GM10266 (cell line): ENCODE results near the gene SPTAN1.

ENCODE experiments used
- DNase-seq: peaks from one replicate; pipeline ENCODE4 v3.0.0; 2012; ENCODE audit errors: extremely low spot score
- TF ChIP-seq, protein P1 (sequence below): IDR thresholded peaks from 2 replicates; pipeline ENCODE4 v1.5.1; 2012; ENCODE audit warnings: mild to moderate bottlenecking, low read depth; ENCODE audit not compliant: control insufficient read depth, insufficient read depth; ENCODE audit errors: missing control alignments

Gene SPTAN1

GRCh38 chr9:128587453-128587852, 35.1 kb downstream of the SPTAN1 start:
- DNase-seq: peak; percentile 18
- TF ChIP-seq, protein P1, sequence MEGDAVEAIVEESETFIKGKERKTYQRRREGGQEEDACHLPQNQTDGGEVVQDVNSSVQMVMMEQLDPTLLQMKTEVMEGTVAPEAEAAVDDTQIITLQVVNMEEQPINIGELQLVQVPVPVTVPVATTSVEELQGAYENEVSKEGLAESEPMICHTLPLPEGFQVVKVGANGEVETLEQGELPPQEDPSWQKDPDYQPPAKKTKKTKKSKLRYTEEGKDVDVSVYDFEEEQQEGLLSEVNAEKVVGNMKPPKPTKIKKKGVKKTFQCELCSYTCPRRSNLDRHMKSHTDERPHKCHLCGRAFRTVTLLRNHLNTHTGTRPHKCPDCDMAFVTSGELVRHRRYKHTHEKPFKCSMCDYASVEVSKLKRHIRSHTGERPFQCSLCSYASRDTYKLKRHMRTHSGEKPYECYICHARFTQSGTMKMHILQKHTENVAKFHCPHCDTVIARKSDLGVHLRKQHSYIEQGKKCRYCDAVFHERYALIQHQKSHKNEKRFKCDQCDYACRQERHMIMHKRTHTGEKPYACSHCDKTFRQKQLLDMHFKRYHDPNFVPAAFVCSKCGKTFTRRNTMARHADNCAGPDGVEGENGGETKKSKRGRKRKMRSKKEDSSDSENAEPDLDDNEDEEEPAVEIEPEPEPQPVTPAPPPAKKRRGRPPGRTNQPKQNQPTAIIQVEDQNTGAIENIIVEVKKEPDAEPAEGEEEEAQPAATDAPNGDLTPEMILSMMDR: no peak

- TF ChIP-seq, protein P1: no peak
- no peak for DNase-seq
Observed at GRCh38 chr9:128588581-128589233, 36.3 kb downstream of the SPTAN1 start.

DNA sequence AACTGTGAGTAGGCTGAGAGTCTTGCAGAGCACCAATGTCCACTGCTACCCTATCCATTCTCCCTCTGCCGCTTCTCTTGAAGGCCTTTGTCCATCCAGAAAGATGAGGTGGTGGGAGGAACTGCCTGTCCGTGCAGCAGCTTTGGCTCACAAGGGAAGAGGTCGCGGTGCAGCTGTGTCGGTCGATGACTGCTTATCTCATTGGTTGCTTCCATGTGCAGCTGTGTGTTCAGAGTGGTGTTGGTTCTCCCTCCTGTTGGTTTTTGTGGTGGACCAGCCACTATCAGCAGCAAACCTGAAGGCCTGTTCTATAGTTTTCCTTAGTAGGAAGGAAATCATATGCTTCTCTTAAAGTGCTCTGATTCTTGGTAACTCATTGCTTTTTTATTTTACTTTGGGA, 40.7 kb downstream of the SPTAN1 start:
- DNase-seq: no peak
- TF ChIP-seq, protein P1: no peak

- TF ChIP-seq, protein P1: no peak
- DNase-seq: no peak
Observed at GRCh38 chr9:128593856-128594255, 41.5 kb downstream of the SPTAN1 start.

DNA sequence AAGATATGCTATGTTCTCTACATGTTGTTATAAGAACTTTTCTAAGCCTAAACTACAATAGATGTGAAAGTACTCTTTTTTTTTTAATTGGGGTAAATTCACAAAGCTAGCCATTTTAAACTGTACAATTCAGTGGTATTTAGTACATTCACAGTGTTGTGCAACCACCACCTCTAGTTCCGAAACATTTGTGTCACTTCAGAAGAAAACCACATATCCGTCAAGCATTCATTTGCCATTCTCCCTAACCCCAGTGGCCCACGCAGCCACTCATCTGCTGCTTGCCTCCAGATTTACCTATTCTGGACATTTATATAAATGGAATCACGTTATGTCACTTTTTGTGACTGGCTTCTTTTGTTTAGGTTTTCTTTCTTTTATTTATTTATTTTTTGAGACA, 43.1 kb downstream of the SPTAN1 start:
- DNase-seq: no peak
- TF ChIP-seq, protein P1: no peak

GRCh38 chr9:128600099-128600498, 47.7 kb downstream of the SPTAN1 start:
- TF ChIP-seq, protein P1: no peak
- DNase-seq: no peak

DNA sequence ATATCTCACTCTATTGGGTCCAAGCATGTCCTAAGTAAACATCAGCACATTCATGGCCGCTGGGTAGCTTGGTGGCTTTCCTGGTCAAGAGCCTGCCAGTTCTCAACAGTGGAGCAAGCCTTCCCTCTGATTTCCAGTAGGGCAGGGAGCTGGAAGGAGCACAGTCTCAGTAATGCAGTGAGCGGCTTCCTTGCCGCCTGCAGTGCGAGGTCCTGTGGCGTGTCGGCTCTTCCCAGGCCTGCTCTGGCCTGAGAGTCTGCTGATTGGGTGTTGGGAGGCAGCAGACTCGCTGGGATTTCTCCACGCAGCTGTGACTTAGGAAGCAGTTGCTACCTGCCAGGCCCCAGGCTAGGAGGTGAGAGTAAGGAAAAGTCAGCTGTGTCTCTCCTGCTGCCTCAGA, 51.3 kb downstream of the SPTAN1 start:
- DNase-seq: no peak
- TF ChIP-seq, protein P1: no peak
